ENCODE measurements around the gene ERC2.

- TF ChIP-seq, protein P1, sequence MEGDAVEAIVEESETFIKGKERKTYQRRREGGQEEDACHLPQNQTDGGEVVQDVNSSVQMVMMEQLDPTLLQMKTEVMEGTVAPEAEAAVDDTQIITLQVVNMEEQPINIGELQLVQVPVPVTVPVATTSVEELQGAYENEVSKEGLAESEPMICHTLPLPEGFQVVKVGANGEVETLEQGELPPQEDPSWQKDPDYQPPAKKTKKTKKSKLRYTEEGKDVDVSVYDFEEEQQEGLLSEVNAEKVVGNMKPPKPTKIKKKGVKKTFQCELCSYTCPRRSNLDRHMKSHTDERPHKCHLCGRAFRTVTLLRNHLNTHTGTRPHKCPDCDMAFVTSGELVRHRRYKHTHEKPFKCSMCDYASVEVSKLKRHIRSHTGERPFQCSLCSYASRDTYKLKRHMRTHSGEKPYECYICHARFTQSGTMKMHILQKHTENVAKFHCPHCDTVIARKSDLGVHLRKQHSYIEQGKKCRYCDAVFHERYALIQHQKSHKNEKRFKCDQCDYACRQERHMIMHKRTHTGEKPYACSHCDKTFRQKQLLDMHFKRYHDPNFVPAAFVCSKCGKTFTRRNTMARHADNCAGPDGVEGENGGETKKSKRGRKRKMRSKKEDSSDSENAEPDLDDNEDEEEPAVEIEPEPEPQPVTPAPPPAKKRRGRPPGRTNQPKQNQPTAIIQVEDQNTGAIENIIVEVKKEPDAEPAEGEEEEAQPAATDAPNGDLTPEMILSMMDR (conservative IDR thresholded peaks at IDR 0.05; ENCODE audit: low read length) = no peak
- TF ChIP-seq EZH2phosphoT487 (IDR thresholded peaks at IDR 0.05; ENCODE audit: borderline replicate concordance, low read depth, low read length) = no peak
Measured at GRCh38 chr3:56075089-56075488, 393.2 kb downstream of the ERC2 start.

Measured in OCI-LY7 (cell line).